DND-41 (cell line): ENCODE measurements around the gene EEFSEC.

Source experiments
- EZH2 ChIP-seq: IDR thresholded peaks from 3 replicates; pipeline ENCODE4 v1.6.1; 2012; ENCODE audit warnings: borderline replicate concordance, low read depth, mild to moderate bottlenecking, moderate library complexity, low read length, inconsistent platforms; ENCODE audit not compliant: severe bottlenecking
- TF ChIP-seq, protein P1 (sequence below): IDR thresholded peaks from 2 replicates; pipeline ENCODE4 v1.5.1; 2012; ENCODE audit warnings: borderline replicate concordance, low read length, moderate library complexity, mild to moderate bottlenecking; ENCODE audit not compliant: poor library complexity, severe bottlenecking; ENCODE audit errors: extremely low read depth

GRCh38 chr3:128330214-128330842, 177.0 kb downstream of the EEFSEC start:
- TF ChIP-seq, protein P1, sequence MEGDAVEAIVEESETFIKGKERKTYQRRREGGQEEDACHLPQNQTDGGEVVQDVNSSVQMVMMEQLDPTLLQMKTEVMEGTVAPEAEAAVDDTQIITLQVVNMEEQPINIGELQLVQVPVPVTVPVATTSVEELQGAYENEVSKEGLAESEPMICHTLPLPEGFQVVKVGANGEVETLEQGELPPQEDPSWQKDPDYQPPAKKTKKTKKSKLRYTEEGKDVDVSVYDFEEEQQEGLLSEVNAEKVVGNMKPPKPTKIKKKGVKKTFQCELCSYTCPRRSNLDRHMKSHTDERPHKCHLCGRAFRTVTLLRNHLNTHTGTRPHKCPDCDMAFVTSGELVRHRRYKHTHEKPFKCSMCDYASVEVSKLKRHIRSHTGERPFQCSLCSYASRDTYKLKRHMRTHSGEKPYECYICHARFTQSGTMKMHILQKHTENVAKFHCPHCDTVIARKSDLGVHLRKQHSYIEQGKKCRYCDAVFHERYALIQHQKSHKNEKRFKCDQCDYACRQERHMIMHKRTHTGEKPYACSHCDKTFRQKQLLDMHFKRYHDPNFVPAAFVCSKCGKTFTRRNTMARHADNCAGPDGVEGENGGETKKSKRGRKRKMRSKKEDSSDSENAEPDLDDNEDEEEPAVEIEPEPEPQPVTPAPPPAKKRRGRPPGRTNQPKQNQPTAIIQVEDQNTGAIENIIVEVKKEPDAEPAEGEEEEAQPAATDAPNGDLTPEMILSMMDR = no peak
- TF ChIP-seq EZH2 = no peak
